ENCODE results near the gene TCEA2. TPM values are rescaled to one million over a fixed set of nuclear protein-coding genes. Genes with fewer than 3 reads are reported as not detected.

Gene TCEA2
- total RNA-seq, 2 donors from 2014 or later, result 45.0 to 69.5 TPM

GRCh38 chr20:64105846-64106434 is 42.9 kb downstream of the TCEA2 start:
- Histone ChIP-seq H3K4me3 (no peak overlapping the region), H3K27ac (no peak overlapping the region), H3K27me3 (replicated peaks; ENCODE audit: insufficient read depth) (peaks cover 3% of the 10 kb centered on the region), H3K36me3 (no peaks in the 10 kb centered on the region), H3K4me1 (replicated peaks) (peaks cover 4% of the 10 kb centered on the region), H3K9me3 (no peaks in the 10 kb centered on the region)
- intact Hi-C loops (cut with DNase I), result no loop called here
- no peak for DNase-seq (ENCODE audit: low spot score)
- 94% methylated on average over 39 of the region's 39 CpGs for WGBS
- TF ChIP-seq, protein P1, sequence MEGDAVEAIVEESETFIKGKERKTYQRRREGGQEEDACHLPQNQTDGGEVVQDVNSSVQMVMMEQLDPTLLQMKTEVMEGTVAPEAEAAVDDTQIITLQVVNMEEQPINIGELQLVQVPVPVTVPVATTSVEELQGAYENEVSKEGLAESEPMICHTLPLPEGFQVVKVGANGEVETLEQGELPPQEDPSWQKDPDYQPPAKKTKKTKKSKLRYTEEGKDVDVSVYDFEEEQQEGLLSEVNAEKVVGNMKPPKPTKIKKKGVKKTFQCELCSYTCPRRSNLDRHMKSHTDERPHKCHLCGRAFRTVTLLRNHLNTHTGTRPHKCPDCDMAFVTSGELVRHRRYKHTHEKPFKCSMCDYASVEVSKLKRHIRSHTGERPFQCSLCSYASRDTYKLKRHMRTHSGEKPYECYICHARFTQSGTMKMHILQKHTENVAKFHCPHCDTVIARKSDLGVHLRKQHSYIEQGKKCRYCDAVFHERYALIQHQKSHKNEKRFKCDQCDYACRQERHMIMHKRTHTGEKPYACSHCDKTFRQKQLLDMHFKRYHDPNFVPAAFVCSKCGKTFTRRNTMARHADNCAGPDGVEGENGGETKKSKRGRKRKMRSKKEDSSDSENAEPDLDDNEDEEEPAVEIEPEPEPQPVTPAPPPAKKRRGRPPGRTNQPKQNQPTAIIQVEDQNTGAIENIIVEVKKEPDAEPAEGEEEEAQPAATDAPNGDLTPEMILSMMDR (IDR thresholded peaks at IDR 0.05), result no peak
- no peak for TF ChIP-seq POLR2AphosphoS5 (IDR thresholded peaks at IDR 0.05)
- TF ChIP-seq POLR2A (IDR thresholded peaks at IDR 0.05), result no peak

DNA sequence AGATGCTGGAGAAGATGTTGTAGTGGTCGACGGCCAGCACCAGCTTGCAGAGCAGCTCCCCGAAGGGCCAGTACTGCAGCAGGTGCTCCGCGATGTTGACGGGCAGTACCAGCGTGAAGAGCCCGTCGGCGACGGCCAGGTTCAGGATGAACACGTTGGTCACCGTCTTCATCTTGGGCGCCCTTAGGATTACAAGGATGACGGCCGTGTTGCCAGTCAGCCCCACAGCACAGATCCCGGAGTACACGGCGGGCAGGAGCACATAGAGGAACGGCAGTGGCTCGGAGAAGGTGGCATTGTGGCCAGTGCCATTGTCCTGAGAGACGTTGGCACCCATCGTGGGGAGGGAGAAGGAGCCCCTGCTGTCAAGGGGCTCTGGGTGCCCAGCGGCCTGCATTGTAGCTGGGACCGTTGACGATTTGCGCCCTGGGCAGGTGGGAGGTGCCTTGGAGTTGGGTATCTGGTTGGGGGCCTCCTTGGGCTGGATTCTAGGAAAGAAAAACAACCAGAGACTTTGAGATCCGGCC is 43.5 kb downstream of the TCEA2 start:
- TF ChIP-seq POLR2AphosphoS5 (IDR thresholded peaks at IDR 0.05) (no peak), POLR2A (IDR thresholded peaks at IDR 0.05) (no peak)
- TF ChIP-seq, protein P1 (IDR thresholded peaks at IDR 0.05), result no peak
- 91% methylated on average over 28 of the region's 28 CpGs for WGBS
- no peak for DNase-seq (ENCODE audit: low spot score)

GRCh38 chr20:64106981-64107735 is 44.2 kb downstream of the TCEA2 start, which contains the start of gene NPBWR2:
NPBWR2 (minus strand) TSS chr20:64107565; CDS start chr20:64106831, 734 bp downstream.
- no peak for TF ChIP-seq POLR2AphosphoS5 (IDR thresholded peaks at IDR 0.05)
- TF ChIP-seq POLR2A (IDR thresholded peaks at IDR 0.05), result no peak
- TF ChIP-seq, protein P1 (IDR thresholded peaks at IDR 0.05), result no peak
- no peak for DNase-seq (ENCODE audit: low spot score)
- no peak within 1 kb of the TSS for H3K27ac ChIP-seq
- WGBS, result 71% methylated on average over 18 of the region's 22 CpGs
- H3K9me3 ChIP-seq, result no peaks in the 10 kb centered on the region
- no peaks in the 10 kb centered on the region for H3K36me3 ChIP-seq
- intact Hi-C loops (cut with DNase I), result no loop called here
- no peak within 1 kb of the TSS for H3K4me3 ChIP-seq
- H3K4me1 ChIP-seq (replicated peaks), result peaks cover 3% of the 10 kb centered on the region
- peaks cover 3% of the 10 kb centered on the region for H3K27me3 ChIP-seq (replicated peaks; ENCODE audit: insufficient read depth)

More for the DNA sequence above, 43.5 kb downstream of the TCEA2 start:
- Histone ChIP-seq H3K4me1 (replicated peaks) (peaks cover 4% of the 10 kb centered on the region), H3K36me3 (no peaks in the 10 kb centered on the region), H3K27ac (no peak overlapping the region), H3K4me3 (no peak overlapping the region), H3K27me3 (replicated peaks; ENCODE audit: insufficient read depth) (peaks cover 3% of the 10 kb centered on the region), H3K9me3 (no peaks in the 10 kb centered on the region)
- intact Hi-C loops (cut with DNase I), result no loop called here

- no peak overlapping the region for H3K27ac ChIP-seq
- H3K27me3 ChIP-seq (replicated peaks; ENCODE audit: insufficient read depth), result peaks cover 3% of the 10 kb centered on the region
- TF ChIP-seq, protein P1 (IDR thresholded peaks at IDR 0.05), result no peak
- TF ChIP-seq POLR2AphosphoS5 (IDR thresholded peaks at IDR 0.05) (no peak), POLR2A (IDR thresholded peaks at IDR 0.05) (no peak)
- DNase-seq (ENCODE audit: low spot score), result no peak
- no peaks in the 10 kb centered on the region for H3K9me3 ChIP-seq
- 68% methylated on average over 19 of the region's 19 CpGs for WGBS
- no peaks in the 10 kb centered on the region for H3K36me3 ChIP-seq
- no peaks in the 10 kb centered on the region for H3K4me1 ChIP-seq (replicated peaks)
- no peak overlapping the region for H3K4me3 ChIP-seq
- intact Hi-C loops (cut with DNase I), result no loop called here
Observed at GRCh38 chr20:64107736-64108457, 44.9 kb downstream of the TCEA2 start.

Data from prostate gland (tissue), 2 donors.